Prostate gland (tissue), 2 donors: Measurements from ENCODE around the gene KANSL3. TPM values are rescaled to one million over a fixed set of nuclear protein-coding genes. Genes with fewer than 3 reads are reported as not detected.

Source experiments
- DNase-seq: peaks from one replicate; pipeline ENCODE4 v3.0.0-alpha.2; 2019; ENCODE audit warnings: low spot score
- H3K27ac ChIP-seq, 2 donors: fragments of 200-600 bp; sonication (generic); 2 replicates each; pipeline ENCODE4 v1.5.1; 2017 to 2019
- H3K27me3 ChIP-seq: fragments of 200-600 bp; sonication (generic); replicated peaks from 2 replicates; pipeline ENCODE4 v1.5.1; 2019; ENCODE audit not compliant: insufficient read depth
- H3K36me3 ChIP-seq, 2 donors: fragments of 200-600 bp; sonication (generic); 1 replicate in 1 of 2; 2 replicates in 1 of 2; pipeline versions ENCODE4 v1.5.1 to v1.8.1; 2017 to 2019
- H3K4me1 ChIP-seq: fragments of 200-600 bp; sonication (generic); replicated peaks from 2 replicates; pipeline ENCODE4 v1.5.1; 2019
- H3K4me3 ChIP-seq, 2 donors: fragments of 200-600 bp; sonication (generic); 2 replicates each; pipeline ENCODE4 v1.5.1; 2017 to 2019
- H3K9me3 ChIP-seq: fragments of 200-600 bp; sonication (generic); 2 replicates; pipeline ENCODE4 v1.5.1; 2017
- POLR2A ChIP-seq: fragments of 450-650 bp; IDR thresholded peaks from one replicate; pipeline ENCODE4 v1.6.1; 2016; ENCODE audit warnings: antibody characterized with exemption, mild to moderate bottlenecking
- POLR2AphosphoS5 ChIP-seq: sonication (generic); formaldehyde crosslinking; IDR thresholded peaks from one replicate; pipeline ENCODE4 v1.6.1; 2017; ENCODE audit warnings: antibody characterized with exemption
- WGBS: methylation state at CpG from one replicate; pipeline ENCODE4 v1.1.5; 2018; 5-methylcytosine and 5-hydroxymethylcytosine counted together
- intact Hi-C: fragments of 100-400 bp; cut with DNase I; formaldehyde crosslinking; loops from one replicate; pipeline ENCODE4 v1.14.2; 2022
- total RNA-seq, 2 donors: library from RNA; depleted of rRNA; stranded (reverse); fragments of >200 nt; gene quantifications; one replicate each; pipeline ENCODE4 v1.1.0, GENCODE V29; 2016
- TF ChIP-seq, protein P1 (sequence below), 4 experiments: fragments of 200-600 bp in 2 of 4; fragments of 450-650 bp in 2 of 4; sonication (generic) in 2 of 4; IDR thresholded peaks; 1 replicate in 3 of 4; 2 replicates in 1 of 4; pipeline ENCODE4 v1.5.1; 2016 to 2019; ENCODE audit warnings: antibody characterized with exemption in 4 of 4, mild to moderate bottlenecking in 2 of 4, moderate library complexity in 2 of 4

KANSL3 gene
- total RNA-seq, 2 donors from 2014 or later = 41.3 to 70.0 TPM

- intact Hi-C loops = loop anchor here (1.0 to 10.0 kb wide), 4 partner anchors 98 to 316 kb away; partner anchors contain the start of gene ARID5A
- Histone ChIP-seq H3K9me3 (no peaks in the 10 kb centered on the region), H3K4me1 (no peaks in the 10 kb centered on the region), H3K27me3 (no peaks in the 10 kb centered on the region), H3K27ac (peak overlapping the region; percentile 92 to 96), H3K36me3 (no peaks in the 10 kb centered on the region), H3K4me3 (peak overlapping the region; percentile 82 to 89)
- WGBS = 22% methylated on average over 14 of the region's 14 CpGs
- no peak for DNase-seq
- TF ChIP-seq POLR2A (no peak), POLR2AphosphoS5 (no peak)
- TF ChIP-seq, protein P1, sequence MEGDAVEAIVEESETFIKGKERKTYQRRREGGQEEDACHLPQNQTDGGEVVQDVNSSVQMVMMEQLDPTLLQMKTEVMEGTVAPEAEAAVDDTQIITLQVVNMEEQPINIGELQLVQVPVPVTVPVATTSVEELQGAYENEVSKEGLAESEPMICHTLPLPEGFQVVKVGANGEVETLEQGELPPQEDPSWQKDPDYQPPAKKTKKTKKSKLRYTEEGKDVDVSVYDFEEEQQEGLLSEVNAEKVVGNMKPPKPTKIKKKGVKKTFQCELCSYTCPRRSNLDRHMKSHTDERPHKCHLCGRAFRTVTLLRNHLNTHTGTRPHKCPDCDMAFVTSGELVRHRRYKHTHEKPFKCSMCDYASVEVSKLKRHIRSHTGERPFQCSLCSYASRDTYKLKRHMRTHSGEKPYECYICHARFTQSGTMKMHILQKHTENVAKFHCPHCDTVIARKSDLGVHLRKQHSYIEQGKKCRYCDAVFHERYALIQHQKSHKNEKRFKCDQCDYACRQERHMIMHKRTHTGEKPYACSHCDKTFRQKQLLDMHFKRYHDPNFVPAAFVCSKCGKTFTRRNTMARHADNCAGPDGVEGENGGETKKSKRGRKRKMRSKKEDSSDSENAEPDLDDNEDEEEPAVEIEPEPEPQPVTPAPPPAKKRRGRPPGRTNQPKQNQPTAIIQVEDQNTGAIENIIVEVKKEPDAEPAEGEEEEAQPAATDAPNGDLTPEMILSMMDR (IDR thresholded peaks at IDR 0.05) = peak in 1 of 4 experiments; percentile 2
Observed at GRCh38 chr2:96636551-96637171, 1.5 kb downstream of the KANSL3 start.

DNA sequence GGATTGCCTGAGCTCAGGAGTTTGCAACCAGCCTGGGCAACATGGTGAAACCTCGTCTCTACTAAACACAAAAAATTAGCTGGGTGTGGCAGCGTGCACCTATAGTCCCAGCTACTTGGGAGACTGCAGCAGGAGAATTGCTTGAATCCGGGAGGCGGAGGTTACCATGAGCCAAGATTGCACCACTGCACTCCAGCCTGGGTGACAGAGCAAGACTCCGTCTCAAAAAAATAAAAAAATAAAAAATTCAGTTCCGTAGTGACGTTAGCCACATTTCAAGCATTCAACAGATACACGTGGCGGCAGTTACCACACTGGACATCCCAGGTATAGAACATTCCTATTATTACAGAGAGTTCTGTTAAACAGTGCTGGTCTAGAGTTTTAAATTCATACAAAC is 4.5 kb downstream of the KANSL3 start:
- no peak overlapping the region for H3K4me3 ChIP-seq
- H3K36me3 ChIP-seq = peaks cover 0 to 4% of the 10 kb centered on the region in 2 donors
- TF ChIP-seq, protein P1 (IDR thresholded peaks at IDR 0.05) = no peak
- TF ChIP-seq POLR2AphosphoS5 (no peak), POLR2A (no peak)
- H3K27ac ChIP-seq = no peak overlapping the region
- no peak for DNase-seq
- no peaks in the 10 kb centered on the region for H3K27me3 ChIP-seq
- H3K9me3 ChIP-seq = no peaks in the 10 kb centered on the region
- no peaks in the 10 kb centered on the region for H3K4me1 ChIP-seq
- 82% methylated on average over 9 of the region's 9 CpGs for WGBS
- intact Hi-C loops = loop anchor here (10.0 kb wide), 1 partner anchor 101 kb away; no protein-coding TSS in a partner anchor

DNA sequence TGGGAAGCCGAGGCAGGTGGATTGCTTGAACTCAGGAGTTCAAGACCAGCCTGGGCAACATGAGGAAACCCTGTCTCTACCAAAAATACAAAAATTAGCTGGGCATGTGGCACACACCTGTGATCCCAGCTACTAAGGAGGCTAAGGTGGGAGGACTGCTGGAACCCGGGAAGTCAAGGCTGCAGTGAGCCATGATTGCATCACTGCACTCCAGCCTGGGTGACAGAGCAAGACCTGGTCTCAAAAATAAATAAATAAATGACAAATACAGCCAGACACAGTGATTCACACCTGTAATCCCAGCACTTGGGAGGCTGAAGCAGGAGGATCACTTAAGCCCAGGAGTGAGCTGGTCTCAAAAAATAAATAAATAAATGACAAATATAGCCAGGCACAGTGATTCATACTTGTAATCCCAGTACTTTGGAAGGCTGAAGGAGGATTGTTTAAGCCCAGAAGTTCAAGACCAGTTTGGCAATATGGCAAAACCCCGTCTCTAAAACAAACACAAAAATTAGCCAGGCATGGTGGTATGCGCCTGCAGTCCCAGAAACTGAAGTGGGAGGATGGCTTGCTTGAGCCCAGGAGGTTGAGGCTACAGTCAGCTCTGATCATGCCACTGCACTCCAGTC is 6.2 kb downstream of the KANSL3 start:
- TF ChIP-seq POLR2AphosphoS5 = no peak
- TF ChIP-seq POLR2A = no peak
- TF ChIP-seq, protein P1 (IDR thresholded peaks at IDR 0.05) = no peak
- intact Hi-C loops = loop anchor here (10.0 kb wide), 1 partner anchor 103 kb away; no protein-coding TSS in a partner anchor
- WGBS = 60% methylated on average over 4 of the region's 4 CpGs

DNA sequence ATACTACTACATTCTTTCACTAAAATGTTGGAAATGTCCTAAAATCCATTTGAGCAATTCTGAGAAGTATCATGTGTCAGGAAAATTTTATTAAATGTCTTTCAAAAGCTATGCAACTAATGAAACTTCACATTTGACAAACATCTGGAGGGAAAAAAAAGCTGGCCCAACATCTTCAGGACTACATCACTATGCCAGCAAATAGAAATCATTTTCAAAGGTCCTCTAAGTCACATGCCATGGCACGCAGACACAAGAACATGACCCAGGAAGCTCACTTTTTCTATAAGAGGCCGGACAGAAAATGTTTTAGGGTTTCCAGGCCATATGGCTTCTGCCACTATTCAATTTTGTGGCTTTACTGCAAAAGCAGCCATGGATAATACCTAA is 11.6 kb downstream of the KANSL3 start:
- peak overlapping the region in 1 of 2 donors; percentile 6 for H3K27ac ChIP-seq
- intact Hi-C loops = no loop called here
- H3K4me3 ChIP-seq = no peak overlapping the region
- 27% methylated on average over 2 of the region's 2 CpGs for WGBS
- peaks cover 0 to 5% of the 10 kb centered on the region in 2 donors for H3K36me3 ChIP-seq
- DNase-seq = no peak
- no peaks in the 10 kb centered on the region for H3K27me3 ChIP-seq
- H3K9me3 ChIP-seq = no peaks in the 10 kb centered on the region
- no peaks in the 10 kb centered on the region for H3K4me1 ChIP-seq
- TF ChIP-seq POLR2A = no peak
- TF ChIP-seq POLR2AphosphoS5 = no peak
- TF ChIP-seq, protein P1 (IDR thresholded peaks at IDR 0.05) = no peak

More for the DNA sequence above, 6.2 kb downstream of the KANSL3 start:
- H3K27ac ChIP-seq = no peak overlapping the region
- no peak overlapping the region for H3K4me3 ChIP-seq
- H3K9me3 ChIP-seq = no peaks in the 10 kb centered on the region
- peaks cover 0 to 5% of the 10 kb centered on the region in 2 donors for H3K36me3 ChIP-seq
- H3K27me3 ChIP-seq = no peaks in the 10 kb centered on the region
- no peak for DNase-seq
- no peaks in the 10 kb centered on the region for H3K4me1 ChIP-seq
